Kidney (tissue), 14 donors: Measurements from ENCODE around the gene RCVRN. TPM values are rescaled to one million over a fixed set of nuclear protein-coding genes. Genes with fewer than 3 reads are reported as not detected.

Source experiments
- DNase-seq, 5 donors: peaks; one replicate each; pipeline ENCODE4 v3.0.0-alpha.2; 2013 to 2020
- FAIRE-seq: peaks from 2 replicates; lab custom pipeline; 2012; peaks lifted over from hg19 to GRCh38; lab: Jason Lieb, UNC
- H3K27ac ChIP-seq, 2 donors: one replicate each; pipeline ENCODE4 v1.7.0; 2013; ENCODE audit warnings: low read depth in 2 of 2, low read length in 2 of 2, inconsistent platforms in 1 of 2
- H3K27me3 ChIP-seq: one replicate; pipeline ENCODE4 v1.7.1; 2013; ENCODE audit warnings: low read length, inconsistent platforms; ENCODE audit not compliant: control insufficient read depth, insufficient read depth
- H3K36me3 ChIP-seq, 3 donors: one replicate each; pipeline versions ENCODE4 v1.7.0 to v1.7.1; 2013; ENCODE audit warnings: low read length in 3 of 3, control low read depth in 1 of 3, inconsistent platforms in 1 of 3; ENCODE audit not compliant: insufficient read depth in 3 of 3, control insufficient read depth in 2 of 3
- H3K4me1 ChIP-seq, 3 donors: one replicate each; pipeline versions ENCODE4 v1.7.0 to v1.7.1; 2013; ENCODE audit warnings: low read length in 3 of 3, inconsistent platforms in 1 of 3, low read depth in 1 of 3; ENCODE audit not compliant: control insufficient read depth in 2 of 3, insufficient read depth in 2 of 3
- H3K4me3 ChIP-seq, 3 donors: one replicate each; pipeline versions ENCODE4 v1.7.0 to v1.8.1; 2013; ENCODE audit warnings: low read length in 3 of 3, control low read depth in 1 of 3, inconsistent platforms in 1 of 3
- H3K9ac ChIP-seq, 3 donors: one replicate each; pipeline versions ENCODE4 v1.7.0 to v1.7.1; 2013; ENCODE audit warnings: low read length in 3 of 3, control low read depth in 1 of 3, inconsistent platforms in 1 of 3
- H3K9me3 ChIP-seq, 3 donors: one replicate each; pipeline versions ENCODE4 v1.7.0 to v1.7.1; 2013; ENCODE audit warnings: low read length in 3 of 3, control low read depth in 1 of 3, inconsistent platforms in 1 of 3; ENCODE audit not compliant: control insufficient read depth in 2 of 3, insufficient read depth in 1 of 3
- CTCF ChIP-seq: IDR thresholded peaks from 3 replicates; pipeline ENCODE4 v1.5.1; 2012; ENCODE audit warnings: mild to moderate bottlenecking, moderate library complexity, borderline replicate concordance; ENCODE audit not compliant: insufficient read depth; ENCODE audit errors: extremely low read depth
- intact Hi-C: fragments of 100-400 bp; cut with DNase I; formaldehyde crosslinking; loops from one replicate; pipeline ENCODE4 v1.11.1; 2022
- polyA plus RNA-seq: library from polyadenylated mRNA; stranded (reverse); fragments of 350-450 nt; fragmentation: Illumina TruSeq; extraction: RNeasy Lipid Tissue Mini Kit (QIAGEN cat#74804); gene quantifications from one replicate; pipeline ENCODE4 v1.2.3, GENCODE V29; 2014; ENCODE audit warnings: low read depth, low replicate concordance; ENCODE audit not compliant: insufficient read depth
- total RNA-seq: library from RNA; stranded (reverse); fragmentation: NEBNext Ultra II Directional; extraction: Animal tissue kit (Norgen Biotek cat#: 25700); gene quantifications from one replicate; pipeline ENCODE4 v1.2.1, GENCODE V29; 2021
- donor health status: control.
- donor health status: control.
- donor health status: control.
- donor health status: control.
- donor health status: control.
- donor health status: DM: yes; HTN: yes; CAD: no.
- donor health status: Normal renal cell carcinoma (clear cell type).

Gene RCVRN
- total and polyA plus RNA-seq, 2 donors from 2014 or later: not detected

GRCh38 chr17:9918352-9918751, 13.3 kb upstream of the RCVRN start:
- FAIRE-seq: no peak
- Histone ChIP-seq H3K27ac (no peak overlapping the region), H3K27me3 (no peaks in the 10 kb centered on the region)

GRCh38 chr17:9917801-9918200, 12.7 kb upstream of the RCVRN start:
- no peaks in the 10 kb centered on the region for H3K4me1 ChIP-seq
- no peak for FAIRE-seq
- no peak overlapping the region for H3K4me3 ChIP-seq
- TF ChIP-seq CTCF: no peak
- H3K9me3 ChIP-seq: no peaks in the 10 kb centered on the region
- H3K36me3 ChIP-seq: no peaks in the 10 kb centered on the region
- no peak for DNase-seq
- no peak overlapping the region for H3K27ac ChIP-seq
- H3K27me3 ChIP-seq: no peaks in the 10 kb centered on the region
- no peak overlapping the region for H3K9ac ChIP-seq
- intact Hi-C loops: no loop called here

More at GRCh38 chr17:9918352-9918751, 13.3 kb upstream of the RCVRN start:
- Histone ChIP-seq H3K4me3 (no peak overlapping the region), H3K9ac (no peak overlapping the region), H3K9me3 (no peaks in the 10 kb centered on the region), H3K4me1 (no peaks in the 10 kb centered on the region), H3K36me3 (no peaks in the 10 kb centered on the region)
- intact Hi-C loops: no loop called here
- TF ChIP-seq CTCF: no peak
- no peak for DNase-seq

- TF ChIP-seq CTCF: no peak
- Histone ChIP-seq H3K27ac (no peak overlapping the region), H3K4me3 (no peak overlapping the region), H3K9ac (no peak overlapping the region), H3K4me1 (no peaks in the 10 kb centered on the region), H3K36me3 (no peaks in the 10 kb centered on the region), H3K27me3 (no peaks in the 10 kb centered on the region), H3K9me3 (no peaks in the 10 kb centered on the region)
- FAIRE-seq (no peak), DNase-seq (no peak)
- intact Hi-C loops: no loop called here
Measured at GRCh38 chr17:9917131-9917530, 12.1 kb upstream of the RCVRN start.

GRCh38 chr17:9916108-9916507, 11.0 kb upstream of the RCVRN start:
- Histone ChIP-seq H3K27ac (no peak overlapping the region), H3K9me3 (no peaks in the 10 kb centered on the region), H3K4me3 (no peak overlapping the region), H3K36me3 (no peaks in the 10 kb centered on the region), H3K9ac (no peak overlapping the region), H3K4me1 (no peaks in the 10 kb centered on the region), H3K27me3 (no peaks in the 10 kb centered on the region)
- FAIRE-seq: no peak
- no peak for DNase-seq
- intact Hi-C loops: no loop called here
- TF ChIP-seq CTCF: no peak
